ENCODE results near the gene KMT2D.

GRCh38 chr12:49032276-49032675, 28.3 kb downstream of the KMT2D start:
- TF ChIP-seq CTCF (IDR thresholded peaks at IDR 0.05; ENCODE audit: low read depth, low read length) (no peak), EZH2phosphoT487 (IDR thresholded peaks at IDR 0.05; ENCODE audit: low read depth) (no peak)

Data from OCI-LY3 (cell line).